PC-3 (cell line): ENCODE measurements around the gene ABCD4. TPM values are rescaled to one million over a fixed set of nuclear protein-coding genes. Genes with fewer than 3 reads are reported as not detected.

Experiments
- ATAC-seq: fragments of 200-7000 bp; cut with Tn5 transposase; 2 replicates; pipeline ENCODE4 v1.9.1; 2020; ENCODE audit warnings: mild to moderate bottlenecking, moderate library complexity
- BruUV-seq: library from RNA; stranded (reverse); fragments of 400-500 nt; replicated peaks from 2 replicates; lab custom pipeline; 2021; lab: Mats Ljungman, UMichigan
- CTCF ChIA-PET: fragments of 300-600 bp; sonication (Branson Sonifier 250); formaldehyde crosslinking; loops from one replicate; lab custom pipeline; 2022; ENCODE audit warnings: antibody characterized with exemption; lab: Charles Lee
- POLR2A ChIA-PET: fragments of 300-600 bp; sonication (Branson Sonifier 250); formaldehyde crosslinking; loops from one replicate; lab custom pipeline; 2022; ENCODE audit warnings: antibody characterized with exemption; ENCODE audit not compliant: unreplicated experiment; lab: Charles Lee
- DNase-seq: peaks from one replicate; pipeline ENCODE4 v3.0.0-alpha.2; 2015
- H2AFZ ChIP-seq: fragments of 300-600 bp; sonication (generic); 2 replicates; pipeline ENCODE4 v1.6.0; 2016; ENCODE audit warnings: antibody characterized with exemption, low read length
- H3F3A ChIP-seq: fragments of 300-600 bp; sonication (generic); one replicate; pipeline ENCODE4 v1.6.0; 2017; ENCODE audit warnings: antibody characterized with exemption, low read length, control low read depth, mild to moderate bottlenecking; ENCODE audit not compliant: unreplicated experiment
- H3K27ac ChIP-seq: fragments of 300-600 bp; sonication (generic); 2 replicates; pipeline ENCODE4 v1.5.1; 2016; ENCODE audit warnings: mild to moderate bottlenecking, low read length
- H3K27me3 ChIP-seq: fragments of 300-600 bp; sonication (generic); 2 replicates; pipeline ENCODE4 v1.6.1; 2016; ENCODE audit warnings: low read length, mixed read lengths
- H3K36me3 ChIP-seq: fragments of 300-600 bp; sonication (generic); 2 replicates; pipeline ENCODE4 v1.6.1; 2016; ENCODE audit warnings: low read depth, mixed run types, low read length, mixed read lengths
- H3K4me1 ChIP-seq: fragments of 300-600 bp; sonication (generic); 2 replicates; pipeline ENCODE4 v1.5.1; 2016; ENCODE audit warnings: low read length; ENCODE audit not compliant: insufficient read depth
- H3K4me2 ChIP-seq: fragments of 300-600 bp; sonication (generic); 2 replicates; pipeline ENCODE4 v1.6.0; 2016; ENCODE audit warnings: low read length
- H3K4me3 ChIP-seq: fragments of 300-600 bp; sonication (generic); 2 replicates; pipeline ENCODE4 v1.5.1; 2016; ENCODE audit warnings: mild to moderate bottlenecking, low read length, mixed read lengths
- H3K79me2 ChIP-seq: fragments of 300-600 bp; sonication (generic); 2 replicates; pipeline ENCODE4 v1.6.1; 2017; ENCODE audit warnings: low read length, mixed read lengths
- H3K9ac ChIP-seq: fragments of 300-600 bp; sonication (generic); 2 replicates; pipeline ENCODE4 v1.6.0; 2016; ENCODE audit warnings: mild to moderate bottlenecking, low read length
- H3K9me2 ChIP-seq: fragments of 300-600 bp; sonication (generic); replicated peaks from 2 replicates; pipeline ENCODE4 v1.6.1; 2016; ENCODE audit warnings: mixed run types, low read length, mixed read lengths
- H3K9me3 ChIP-seq: fragments of 300-600 bp; sonication (generic); 2 replicates; pipeline ENCODE4 v1.6.1; 2016; ENCODE audit warnings: low read length, mixed read lengths
- H4K20me1 ChIP-seq: fragments of 300-600 bp; sonication (generic); 2 replicates; pipeline ENCODE4 v1.6.1; 2016; ENCODE audit warnings: low read length, mixed read lengths
- EZH2 ChIP-seq: fragments of 300-600 bp; sonication (generic); IDR thresholded peaks from one replicate; pipeline ENCODE4 v1.6.1; 2017; ENCODE audit warnings: antibody characterized with exemption, mild to moderate bottlenecking, low read length; ENCODE audit not compliant: unreplicated experiment
- EZH2phosphoT487 ChIP-seq: fragments of 300-600 bp; sonication (generic); IDR thresholded peaks from 2 replicates; pipeline ENCODE4 v1.6.1; 2018; ENCODE audit warnings: mild to moderate bottlenecking, antibody characterized with exemption, low read length, borderline replicate concordance
- intact Hi-C: fragments of 100-400 bp; cut with micrococcal nuclease; formaldehyde crosslinking; loops from 2 replicates; pipeline ENCODE4 v1.9.0; 2023
- total RNA-seq: library from RNA; depleted of rRNA; stranded (reverse); fragments of >200 nt; gene quantifications from 2 replicates; pipeline ENCODE4 v1.2.3, GENCODE V29; 2014
- TF ChIP-seq, protein P1 (sequence below): fragments of 300-600 bp; sonication (generic); conservative IDR thresholded peaks from 2 replicates; pipeline ENCODE4 v1.5.1; 2017; ENCODE audit warnings: antibody characterized with exemption, low read depth, mild to moderate bottlenecking, low read length

ABCD4 gene
- total RNA-seq, 1 experiment from 2014 or later = 27.1 TPM

DNA sequence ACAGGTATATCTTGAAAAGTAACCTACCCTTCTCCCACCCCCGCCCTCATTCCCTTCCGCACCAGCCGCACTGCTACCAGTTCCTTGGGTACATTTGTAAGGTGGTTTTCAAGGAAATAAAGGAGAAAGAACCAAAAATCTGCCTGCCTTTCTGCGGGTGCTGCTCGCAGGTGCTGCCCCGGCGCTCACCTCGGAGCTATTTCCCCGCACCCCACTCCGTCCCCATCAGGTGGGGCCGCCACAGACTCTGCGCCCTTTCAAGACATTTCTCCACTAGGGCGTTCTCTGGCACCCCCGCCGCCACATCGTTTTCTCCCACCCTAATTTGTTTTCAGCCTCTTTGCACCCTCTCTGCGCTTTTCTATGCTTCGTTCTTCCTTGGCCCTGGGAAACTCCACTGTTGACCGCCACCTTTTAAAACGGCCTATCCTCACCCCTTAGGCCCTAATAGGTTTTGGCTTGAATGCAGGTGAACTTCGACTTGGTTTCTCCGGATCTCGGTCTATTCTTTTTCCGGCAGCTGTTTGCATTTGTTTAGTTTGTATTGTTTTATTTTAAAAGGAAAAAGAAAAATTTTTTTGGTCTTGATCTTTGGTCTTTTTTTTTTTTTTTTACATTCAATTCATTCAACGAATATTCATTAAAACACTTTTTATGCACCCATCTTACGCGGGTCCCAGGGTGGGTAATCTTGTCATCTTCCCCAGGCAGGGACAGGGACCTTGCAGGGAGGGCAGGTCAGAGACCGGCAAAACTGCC is 60.5 kb downstream of the ABCD4 start:
- no peak overlapping the region for H2AFZ ChIP-seq
- DNase-seq (no peak), ATAC-seq (no peak)
- H3K9me3 ChIP-seq = no peaks in the 10 kb centered on the region
- no peak overlapping the region for H3K4me2 ChIP-seq
- peaks cover 44% of the 10 kb centered on the region for H3K27me3 ChIP-seq
- no peak overlapping the region for H3K4me3 ChIP-seq
- no peak overlapping the region for H3K9ac ChIP-seq
- H4K20me1 ChIP-seq = no peaks in the 10 kb centered on the region
- no peaks in the 10 kb centered on the region for H3K4me1 ChIP-seq
- H3K36me3 ChIP-seq = no peaks in the 10 kb centered on the region
- no peaks in the 10 kb centered on the region for H3F3A ChIP-seq
- no peaks in the 10 kb centered on the region for H3K9me2 ChIP-seq
- intact Hi-C loops = no loop called here
- no peaks in the 10 kb centered on the region for H3K79me2 ChIP-seq
- no TSS peak for BruUV-seq
- TF ChIP-seq EZH2 (no peak), EZH2phosphoT487 (0 out of 2 replicates have a peak, but pooled peaks have one; percentile 9)
- ChIA-PET CTCF (no interaction called here), POLR2A (no interaction called here)
- H3K27ac ChIP-seq = no peak overlapping the region

DNA sequence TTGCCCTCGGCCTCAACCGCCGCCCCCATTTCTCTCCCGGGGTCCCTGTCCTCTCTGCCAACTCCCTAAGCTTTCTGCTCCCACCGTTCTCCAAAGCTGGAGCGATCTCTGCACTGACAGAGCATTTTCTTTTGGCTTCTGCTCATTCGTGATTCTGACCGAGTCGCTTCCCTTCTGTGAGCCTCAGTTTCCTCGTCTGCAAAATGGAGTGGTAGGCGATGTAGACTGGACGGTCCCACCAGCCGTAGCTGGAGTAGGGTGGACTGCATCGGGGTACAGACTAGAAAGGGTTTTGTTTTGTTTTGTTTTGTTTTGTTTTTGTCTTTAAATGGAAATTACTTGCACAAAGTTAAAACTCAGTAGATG is 61.1 kb downstream of the ABCD4 start:
- intact Hi-C loops = no loop called here
- H3F3A ChIP-seq = no peaks in the 10 kb centered on the region
- H3K27me3 ChIP-seq = peaks cover 44% of the 10 kb centered on the region
- DNase-seq (no peak), ATAC-seq (no peak)
- H3K27ac ChIP-seq = no peak overlapping the region
- H3K4me3 ChIP-seq = no peak overlapping the region
- no TSS peak for BruUV-seq
- H3K36me3 ChIP-seq = no peaks in the 10 kb centered on the region
- no peak overlapping the region for H3K9ac ChIP-seq
- no peak overlapping the region for H3K4me2 ChIP-seq
- no peaks in the 10 kb centered on the region for H3K9me2 ChIP-seq
- H3K79me2 ChIP-seq = no peaks in the 10 kb centered on the region
- POLR2A ChIA-PET = no interaction called here
- CTCF ChIA-PET = no interaction called here
- TF ChIP-seq EZH2phosphoT487 (no peak), EZH2 (no peak)
- TF ChIP-seq, protein P1, sequence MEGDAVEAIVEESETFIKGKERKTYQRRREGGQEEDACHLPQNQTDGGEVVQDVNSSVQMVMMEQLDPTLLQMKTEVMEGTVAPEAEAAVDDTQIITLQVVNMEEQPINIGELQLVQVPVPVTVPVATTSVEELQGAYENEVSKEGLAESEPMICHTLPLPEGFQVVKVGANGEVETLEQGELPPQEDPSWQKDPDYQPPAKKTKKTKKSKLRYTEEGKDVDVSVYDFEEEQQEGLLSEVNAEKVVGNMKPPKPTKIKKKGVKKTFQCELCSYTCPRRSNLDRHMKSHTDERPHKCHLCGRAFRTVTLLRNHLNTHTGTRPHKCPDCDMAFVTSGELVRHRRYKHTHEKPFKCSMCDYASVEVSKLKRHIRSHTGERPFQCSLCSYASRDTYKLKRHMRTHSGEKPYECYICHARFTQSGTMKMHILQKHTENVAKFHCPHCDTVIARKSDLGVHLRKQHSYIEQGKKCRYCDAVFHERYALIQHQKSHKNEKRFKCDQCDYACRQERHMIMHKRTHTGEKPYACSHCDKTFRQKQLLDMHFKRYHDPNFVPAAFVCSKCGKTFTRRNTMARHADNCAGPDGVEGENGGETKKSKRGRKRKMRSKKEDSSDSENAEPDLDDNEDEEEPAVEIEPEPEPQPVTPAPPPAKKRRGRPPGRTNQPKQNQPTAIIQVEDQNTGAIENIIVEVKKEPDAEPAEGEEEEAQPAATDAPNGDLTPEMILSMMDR = no peak
- no peaks in the 10 kb centered on the region for H3K4me1 ChIP-seq
- H2AFZ ChIP-seq = no peak overlapping the region
- no peaks in the 10 kb centered on the region for H4K20me1 ChIP-seq
- no peaks in the 10 kb centered on the region for H3K9me3 ChIP-seq

DNA sequence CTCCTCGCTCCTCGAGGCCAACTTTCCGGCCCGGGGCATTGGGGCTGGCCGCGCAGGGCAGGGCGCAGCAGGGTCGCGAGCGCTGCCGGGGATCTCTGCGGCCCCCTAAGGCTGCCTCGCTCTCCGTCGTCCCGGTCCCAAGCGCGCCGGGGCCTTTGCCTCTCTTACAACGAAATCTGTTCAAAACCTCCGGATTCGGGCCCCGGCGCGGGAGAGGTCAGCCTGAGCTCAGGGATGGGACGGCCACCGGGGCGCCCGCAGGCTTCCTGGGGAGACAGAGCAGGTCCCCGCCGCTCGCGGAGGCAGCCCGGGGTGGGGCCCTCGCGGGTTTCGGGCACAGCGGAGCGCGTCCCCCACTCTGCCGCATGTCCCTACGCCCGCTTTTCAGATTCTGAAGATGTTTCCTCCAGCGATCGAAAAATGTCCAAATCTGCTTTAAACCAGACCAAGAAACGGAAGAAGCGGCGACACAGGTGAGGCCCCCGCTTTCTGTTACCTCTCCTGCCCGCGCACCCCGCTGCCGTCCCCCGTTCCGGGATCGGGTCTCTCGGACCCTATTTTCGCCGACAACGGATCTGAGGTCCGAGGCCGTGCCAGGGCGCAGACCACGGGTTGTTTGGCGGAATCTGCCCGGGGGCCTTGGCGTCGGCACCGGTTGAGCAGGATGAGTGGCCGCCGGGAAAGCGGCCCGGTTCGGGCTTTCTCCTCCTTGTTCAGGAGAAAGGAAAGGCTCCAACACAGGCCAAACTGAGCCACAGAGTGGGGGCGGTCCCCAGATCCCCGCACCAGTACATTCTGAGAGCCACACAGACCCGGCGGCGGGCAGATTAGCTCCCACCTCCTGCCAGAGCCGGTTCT is 61.7 kb downstream of the ABCD4 start:
- CTCF ChIA-PET = no interaction called here
- no peaks in the 10 kb centered on the region for H3K79me2 ChIP-seq
- ATAC-seq = no peak
- H3K4me3 ChIP-seq = no peak overlapping the region
- TF ChIP-seq EZH2 = peak; percentile 84
- no peak for TF ChIP-seq EZH2phosphoT487
- TF ChIP-seq, protein P1 = no peak
- no peak overlapping the region for H2AFZ ChIP-seq
- no peak overlapping the region for H3K9ac ChIP-seq
- intact Hi-C loops = no loop called here
- no peaks in the 10 kb centered on the region for H3K9me3 ChIP-seq
- no peaks in the 10 kb centered on the region for H3K4me1 ChIP-seq
- H4K20me1 ChIP-seq = no peaks in the 10 kb centered on the region
- no TSS peak for BruUV-seq
- no peak for DNase-seq
- no peak overlapping the region; the same call in 1 of the 2 replicates for H3K4me2 ChIP-seq
- no peak overlapping the region for H3K27ac ChIP-seq
- POLR2A ChIA-PET = no interaction called here
- H3K9me2 ChIP-seq = no peaks in the 10 kb centered on the region
- H3K27me3 ChIP-seq = peaks cover 44% of the 10 kb centered on the region
- H3K36me3 ChIP-seq = no peaks in the 10 kb centered on the region
- no peaks in the 10 kb centered on the region for H3F3A ChIP-seq
